HG03039 (cell line): ENCODE measurements around the gene MACF1.

Source experiments
- ATAC-seq: cut with Tn5 transposase; IDR thresholded peaks from one replicate; pipeline ENCODE4 v1.9.1; 2021; ENCODE audit warnings: mild to moderate bottlenecking, moderate library complexity; ENCODE audit not compliant: unreplicated experiment

MACF1 gene

DNA sequence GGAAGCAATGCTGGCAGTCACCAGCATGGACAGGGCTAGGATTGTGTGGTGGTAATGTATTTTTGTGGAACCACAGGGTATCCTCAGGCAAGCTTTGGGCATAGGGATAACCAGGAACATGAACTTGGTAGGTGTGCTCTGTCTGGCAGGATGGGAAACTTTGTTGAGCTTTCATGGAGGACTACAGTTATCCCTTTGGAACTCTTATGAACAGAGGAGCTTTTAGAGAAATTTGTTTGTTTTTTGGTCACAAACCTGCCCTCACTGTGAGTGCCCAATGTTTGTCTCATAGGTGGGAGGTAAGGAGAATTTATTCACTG lies 54.4 kb downstream of the MACF1 start:
- no peak for ATAC-seq

DNA sequence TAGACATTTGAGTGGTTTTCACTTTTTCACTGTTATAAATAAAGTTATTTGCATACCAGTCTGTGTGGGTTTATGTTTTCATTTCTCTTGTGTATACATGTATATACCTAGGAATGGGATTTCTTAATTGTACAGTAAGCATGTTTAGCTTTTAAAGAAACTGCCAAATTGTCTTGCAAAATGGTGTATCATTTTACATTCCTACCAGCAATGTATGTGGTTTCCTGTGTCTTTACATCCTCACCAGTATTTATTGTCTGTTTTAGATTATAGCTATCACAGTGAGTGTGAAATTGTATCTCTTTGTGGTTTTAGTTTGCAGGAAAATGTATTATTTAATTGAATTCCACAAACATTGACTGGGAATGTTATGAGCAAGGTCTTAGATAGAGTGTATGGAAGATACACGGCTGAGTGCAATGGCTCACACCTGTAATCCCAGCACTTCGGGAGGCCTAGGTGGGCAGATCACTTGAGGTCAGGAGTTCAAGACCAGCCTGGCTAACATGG lies 57.3 kb downstream of the MACF1 start:
- ATAC-seq: no peak

DNA sequence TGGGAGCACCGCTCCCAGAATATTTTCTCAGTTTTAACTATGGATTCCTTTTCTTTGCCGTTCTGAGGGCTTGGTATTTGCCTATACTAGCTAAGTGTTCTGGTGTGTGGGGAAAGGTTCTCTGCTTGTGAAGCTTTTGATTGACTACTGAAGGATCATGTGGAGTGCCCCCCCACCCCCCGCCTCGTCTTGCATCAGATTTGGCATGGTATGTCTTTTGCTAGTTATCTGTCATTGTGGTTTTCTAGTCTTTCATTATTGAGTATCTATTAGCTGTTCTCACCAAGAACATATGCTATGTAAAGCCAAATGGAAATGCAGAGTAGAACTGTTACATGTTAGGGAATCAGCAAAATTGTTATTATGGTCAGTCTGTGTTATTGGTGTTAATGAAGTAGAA lies 58.3 kb downstream of the MACF1 start:
- ATAC-seq: no peak

DNA sequence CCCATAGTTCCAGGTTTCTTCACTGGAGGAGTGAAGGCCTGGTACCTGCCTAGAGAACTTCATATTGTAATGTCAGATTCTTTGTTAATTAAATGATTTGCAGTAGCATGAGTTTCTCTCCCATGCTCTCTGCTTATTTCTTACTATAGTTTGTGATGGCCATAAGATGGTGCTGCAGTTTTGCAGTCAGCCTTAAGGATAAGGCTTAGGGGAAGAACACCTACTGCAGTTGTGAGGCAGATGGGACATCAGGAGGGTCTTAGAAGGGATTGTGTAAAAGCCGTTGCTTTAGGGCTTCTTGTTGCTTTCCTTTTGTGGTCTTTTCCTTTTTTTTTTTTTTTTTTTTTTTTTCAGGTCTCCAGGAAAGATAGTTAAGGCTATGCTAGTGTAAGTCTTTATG lies 61.8 kb downstream of the MACF1 start:
- no peak for ATAC-seq

DNA sequence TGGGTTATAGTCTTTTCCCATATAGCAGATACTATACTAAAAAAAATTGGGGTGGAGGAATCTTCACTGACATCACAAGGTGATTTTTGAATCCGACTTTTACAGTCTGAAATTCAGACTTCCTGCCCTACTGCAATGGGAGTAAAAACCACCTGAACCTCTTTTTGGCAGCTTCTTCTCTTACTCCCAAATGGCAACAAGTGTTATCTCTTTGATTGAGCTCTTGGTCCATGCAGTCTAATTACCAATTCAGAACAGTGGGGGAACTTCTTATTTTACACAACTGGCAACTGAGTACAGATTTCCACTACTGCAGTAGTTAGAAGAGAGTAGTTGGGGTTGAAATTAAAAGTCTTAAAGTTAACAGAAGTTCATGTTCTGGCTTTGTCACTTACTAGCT lies 62.3 kb downstream of the MACF1 start:
- no peak for ATAC-seq

DNA sequence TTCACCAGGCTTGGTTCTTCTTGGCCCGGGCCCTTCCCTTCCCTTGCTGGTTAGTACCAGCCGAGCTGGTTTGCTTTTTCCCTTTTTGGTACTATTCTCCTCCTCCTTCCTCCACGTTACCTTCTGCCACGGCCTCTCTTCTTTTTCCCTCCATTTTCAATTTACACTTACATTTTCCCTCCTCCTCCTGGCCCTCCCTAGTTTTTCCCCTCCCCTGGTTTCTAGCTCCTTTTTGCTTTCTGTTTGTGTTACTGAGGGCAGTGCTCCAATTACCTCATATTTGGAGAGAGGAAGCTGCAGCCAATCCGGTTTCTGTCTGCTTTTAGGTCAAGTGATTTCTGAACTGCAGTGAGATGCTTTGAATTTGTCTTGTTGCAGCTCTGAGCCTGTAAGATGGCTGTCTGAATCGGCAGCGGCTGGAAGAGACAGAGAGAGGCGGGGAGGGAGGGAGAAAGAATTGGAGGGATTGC lies 63.7 kb downstream of the MACF1 start:
- ATAC-seq: no peak

DNA sequence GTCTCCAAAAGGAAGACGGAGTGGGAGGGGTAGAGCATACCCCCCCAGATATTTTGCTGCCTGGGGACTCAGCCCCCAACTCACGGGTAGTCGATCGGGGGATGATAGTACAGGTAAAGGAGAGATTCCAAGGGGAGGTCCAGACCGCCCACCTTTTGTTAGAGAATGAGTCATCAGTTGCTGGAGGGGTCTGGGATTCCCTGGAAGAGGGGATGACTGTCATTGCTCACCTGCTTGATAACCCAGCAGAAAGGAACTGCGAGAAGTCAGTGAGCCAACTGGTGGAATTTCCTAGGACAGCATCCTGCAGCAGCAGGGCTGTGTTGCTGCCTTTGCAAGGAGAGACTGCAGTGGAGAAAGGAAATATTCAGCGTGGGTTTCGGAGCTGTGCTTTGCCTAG lies 64.4 kb downstream of the MACF1 start:
- no peak for ATAC-seq

DNA sequence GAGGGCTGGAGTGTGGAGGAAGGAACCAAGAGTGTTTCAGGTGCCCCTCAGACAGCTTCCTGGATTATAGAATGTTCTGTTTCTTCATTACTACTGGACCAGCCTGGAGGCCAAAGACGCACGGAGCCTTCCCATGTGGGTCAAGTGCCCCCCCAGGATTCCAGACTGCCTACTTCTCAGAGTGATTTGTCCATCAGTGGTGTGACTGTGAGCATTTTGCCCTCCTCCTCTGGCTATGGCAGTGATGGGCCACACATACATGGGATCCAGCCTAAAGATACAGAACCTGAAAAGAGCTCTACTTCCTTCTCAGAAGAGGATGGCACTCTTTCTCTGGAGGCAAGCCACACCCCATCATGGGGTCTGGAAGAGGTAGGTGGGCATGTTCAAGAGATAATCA lies 64.9 kb downstream of the MACF1 start:
- ATAC-seq: no peak

DNA sequence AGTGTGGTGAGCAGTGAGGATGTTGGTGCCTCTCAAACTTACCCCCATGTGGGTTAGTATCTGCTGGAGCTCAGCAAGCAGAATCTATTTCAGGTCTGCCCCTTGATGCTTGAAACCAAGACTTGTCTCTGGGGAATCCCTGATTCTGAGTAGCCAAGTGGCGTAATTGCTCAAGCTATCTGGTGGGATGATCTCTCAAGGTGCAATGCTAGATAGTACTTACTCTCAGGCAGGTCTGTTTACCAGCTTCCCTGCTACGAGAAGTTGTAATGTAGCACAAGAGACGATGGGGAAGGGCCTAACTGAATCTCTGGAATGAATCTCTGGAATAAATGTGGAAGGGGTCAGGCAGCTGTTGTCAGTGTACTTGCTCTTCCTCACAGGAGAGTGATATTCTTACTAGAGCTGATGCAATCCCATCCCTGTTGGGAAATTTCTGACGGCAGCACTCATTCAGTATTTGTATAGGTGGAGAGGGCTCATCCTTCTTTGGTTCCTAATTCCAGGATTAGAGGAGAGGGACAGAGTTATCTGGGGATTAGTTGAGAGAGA lies 65.4 kb downstream of the MACF1 start:
- ATAC-seq: no peak

DNA sequence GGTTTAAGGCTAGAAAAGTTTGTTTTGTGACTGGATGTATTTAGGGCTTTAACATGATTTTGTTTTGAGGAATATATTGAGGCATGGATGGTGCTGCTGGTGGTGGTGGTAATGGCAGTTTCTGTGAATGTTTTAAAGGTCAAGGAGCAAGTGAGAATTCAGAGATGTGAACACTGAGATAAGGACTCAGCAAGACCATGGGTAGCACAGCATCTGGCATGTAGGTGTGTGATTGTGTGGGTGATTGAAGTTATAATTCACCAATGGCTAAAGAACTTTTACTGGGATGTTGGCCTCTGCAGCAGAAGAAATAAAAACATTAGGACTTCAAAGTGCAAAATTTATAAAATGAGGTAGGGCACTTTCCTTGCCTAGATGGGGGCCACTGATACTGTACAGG lies 65.9 kb downstream of the MACF1 start:
- no peak for ATAC-seq

DNA sequence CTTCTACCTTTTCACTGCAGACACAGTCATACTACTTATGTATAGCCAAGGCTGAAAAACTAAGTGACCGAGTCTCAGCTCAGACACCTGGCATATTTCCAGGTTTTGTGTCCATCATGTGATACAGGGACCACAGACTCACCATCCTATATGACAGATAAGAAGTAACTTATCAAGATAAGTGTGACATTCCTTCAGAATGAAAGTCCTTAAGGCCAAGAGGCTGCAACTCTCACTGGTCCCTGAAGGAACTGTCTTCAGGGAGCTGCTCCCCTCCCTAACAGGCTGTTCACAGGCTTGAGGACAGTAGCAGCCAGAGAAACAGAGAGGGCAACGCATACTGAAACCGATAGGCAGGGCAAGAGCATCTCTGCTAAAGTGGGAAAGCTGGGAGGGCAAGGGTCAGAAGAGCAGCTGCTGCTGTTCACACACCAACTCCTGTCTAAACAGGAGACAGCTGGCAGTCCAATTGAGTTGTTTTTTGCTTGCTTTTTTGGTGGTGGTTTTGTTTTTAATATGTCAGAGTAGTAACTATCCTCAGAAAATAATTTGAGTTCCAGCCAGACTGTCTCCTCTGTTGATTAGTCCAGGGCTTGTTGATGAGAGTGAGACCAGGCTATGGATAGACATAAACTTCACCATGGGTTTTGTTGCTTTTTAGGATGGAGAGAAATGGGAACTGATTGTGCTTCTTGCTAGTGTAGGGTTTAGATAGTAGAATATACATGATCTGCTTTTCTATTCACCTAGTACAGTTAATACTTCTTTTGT lies 67.7 kb downstream of the MACF1 start:
- peak; percentile 68 for ATAC-seq

DNA sequence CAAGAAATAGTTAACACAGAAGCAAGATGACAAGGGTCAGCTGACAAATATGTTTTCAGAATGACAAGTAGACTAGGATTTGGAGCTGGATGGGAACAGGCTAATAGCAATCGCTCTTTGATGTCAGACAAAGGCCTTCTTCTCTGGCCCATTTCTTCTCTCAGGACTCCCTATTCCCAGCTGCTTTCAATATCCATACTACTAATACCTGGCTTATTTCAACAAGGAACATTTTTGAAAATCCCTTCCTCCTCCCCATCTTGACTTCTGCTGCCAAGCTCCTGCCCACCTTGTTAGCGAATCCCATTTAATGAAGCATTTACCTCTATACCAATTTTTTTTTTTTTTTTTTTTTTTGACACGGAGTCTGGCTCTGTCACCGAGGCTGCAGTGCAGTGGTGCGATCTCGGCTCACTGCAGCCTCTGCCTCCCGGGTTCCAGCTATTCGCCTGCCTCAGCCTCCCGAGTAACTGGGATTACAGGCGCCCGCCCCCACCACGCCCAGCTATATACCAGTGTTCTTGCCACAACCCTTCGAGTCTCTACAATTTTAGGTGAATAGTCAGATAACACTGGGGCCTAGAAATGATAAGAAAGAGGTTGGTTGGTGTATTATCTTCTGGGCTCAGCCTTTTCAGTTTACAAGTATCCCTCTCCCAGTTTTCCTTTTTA lies 68.4 kb downstream of the MACF1 start:
- no peak for ATAC-seq

DNA sequence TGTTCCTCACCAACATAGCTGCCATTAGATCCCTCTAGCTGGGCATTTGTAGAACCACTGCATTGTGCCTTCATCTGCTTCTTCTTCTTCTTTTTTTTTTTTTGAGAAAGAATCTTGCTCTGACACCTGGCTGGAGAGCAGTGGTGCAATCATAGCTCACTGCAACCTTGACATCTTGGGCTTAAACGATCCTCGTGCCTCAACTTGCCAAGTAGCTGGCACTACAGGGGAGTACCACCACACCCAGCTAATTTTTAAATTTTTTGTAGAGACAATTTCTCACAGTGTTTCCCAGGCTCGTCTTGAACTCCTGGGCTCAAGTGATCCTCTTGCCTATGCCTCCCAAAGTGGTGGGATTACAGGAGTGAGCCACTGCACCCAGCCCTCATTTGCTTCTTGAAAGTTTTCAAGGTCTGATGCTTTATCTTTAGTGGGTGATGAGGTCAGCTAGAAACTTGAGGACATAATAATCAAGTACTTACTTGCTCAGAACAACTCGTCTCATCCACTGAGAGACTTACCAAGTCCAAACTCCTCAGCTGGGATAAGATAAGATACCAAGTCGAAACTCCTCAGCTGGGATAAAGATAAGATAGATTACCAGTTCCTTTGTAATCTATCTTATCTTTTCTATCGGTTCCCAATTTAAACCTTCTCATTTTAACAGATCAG lies 71.5 kb downstream of the MACF1 start:
- no peak for ATAC-seq

DNA sequence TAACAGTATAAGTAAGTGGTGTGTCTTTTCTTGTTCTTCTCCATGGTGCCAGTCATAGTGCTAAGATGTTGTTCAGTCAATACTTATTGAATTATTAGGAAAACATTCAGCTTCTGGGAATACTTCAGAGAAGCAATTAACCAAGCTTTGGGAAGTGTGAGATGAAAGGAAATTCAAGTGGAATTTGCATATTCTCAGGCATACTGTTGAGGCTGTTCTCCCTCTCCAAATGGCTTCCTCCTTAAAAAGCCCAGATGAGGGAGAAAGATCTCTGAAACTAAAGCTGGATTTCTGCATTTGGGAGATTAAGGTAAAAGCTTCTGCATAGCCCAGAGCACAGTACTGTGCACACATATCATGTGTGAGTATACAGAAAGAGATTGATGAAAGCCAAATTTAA lies 73.4 kb downstream of the MACF1 start:
- ATAC-seq: no peak

DNA sequence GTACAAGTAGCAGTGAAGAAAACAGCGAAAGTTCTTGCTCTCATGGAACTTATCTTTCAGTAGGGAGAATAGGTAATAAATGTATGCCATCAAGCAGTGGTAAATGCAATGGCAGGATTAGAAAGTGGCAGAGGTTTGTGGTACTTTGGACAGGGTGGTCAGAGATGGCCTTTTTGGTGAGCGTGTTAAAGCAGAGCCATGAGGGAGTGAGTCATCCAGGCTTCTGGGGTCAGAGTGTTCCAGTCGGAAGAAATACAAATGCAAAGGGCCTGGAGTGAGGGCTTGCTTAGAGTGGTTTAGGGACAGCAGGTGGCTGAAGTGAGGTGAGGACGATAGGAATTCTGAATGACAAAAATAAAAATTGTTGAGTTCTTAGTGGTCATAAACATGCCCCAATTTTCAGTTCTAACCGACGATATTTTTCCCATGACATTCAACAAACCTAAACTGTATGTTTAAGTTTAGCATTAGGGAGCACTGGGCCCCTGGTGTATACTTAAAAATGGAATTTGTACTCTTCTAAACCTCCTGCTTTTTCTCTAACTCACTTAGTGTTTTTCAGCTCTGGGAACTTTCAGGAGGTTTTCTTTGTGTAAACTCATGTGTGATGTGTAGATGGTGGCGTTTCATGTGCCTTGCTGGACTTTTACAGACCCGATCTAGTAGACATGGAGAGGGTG lies 78.2 kb downstream of the MACF1 start:
- ATAC-seq: no peak

DNA sequence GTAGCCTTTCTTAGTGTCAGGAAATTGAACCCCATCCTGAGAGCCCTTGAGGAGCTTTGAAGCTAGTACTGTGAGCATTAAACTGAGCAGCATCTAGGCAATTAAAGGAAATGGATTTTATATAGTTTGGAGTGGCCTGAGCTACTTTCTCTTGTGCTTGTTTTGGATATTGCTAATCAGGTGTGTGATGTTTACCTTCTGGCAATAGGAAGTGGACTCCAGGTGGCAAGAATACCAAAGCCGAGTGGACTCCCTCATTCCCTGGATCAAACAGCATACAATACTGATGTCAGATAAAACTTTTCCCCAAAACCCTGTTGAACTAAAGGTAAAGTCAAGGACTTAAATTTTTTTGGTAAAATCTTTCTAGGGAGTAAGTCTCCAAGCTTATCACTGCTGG lies 79.4 kb downstream of the MACF1 start:
- ATAC-seq: no peak

DNA sequence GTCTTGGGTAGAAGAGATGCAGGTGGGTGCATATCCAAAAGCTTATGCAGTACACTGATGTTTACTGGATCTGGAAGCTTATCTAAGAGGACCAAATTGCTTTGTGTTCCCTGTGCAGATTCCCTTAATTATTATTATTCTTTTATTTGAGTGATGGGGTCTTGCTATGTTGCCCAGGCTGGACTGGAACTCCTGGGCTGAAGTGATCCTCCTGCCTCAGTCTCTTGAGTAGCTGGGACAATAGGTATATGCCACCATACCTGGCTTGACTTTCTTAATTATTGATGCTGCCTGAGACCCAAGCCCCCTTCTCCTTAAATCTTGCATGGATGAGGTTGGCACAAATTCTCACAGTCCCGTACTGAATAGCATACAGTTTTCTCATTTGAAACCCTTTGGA lies 83.0 kb downstream of the MACF1 start:
- no peak for ATAC-seq

DNA sequence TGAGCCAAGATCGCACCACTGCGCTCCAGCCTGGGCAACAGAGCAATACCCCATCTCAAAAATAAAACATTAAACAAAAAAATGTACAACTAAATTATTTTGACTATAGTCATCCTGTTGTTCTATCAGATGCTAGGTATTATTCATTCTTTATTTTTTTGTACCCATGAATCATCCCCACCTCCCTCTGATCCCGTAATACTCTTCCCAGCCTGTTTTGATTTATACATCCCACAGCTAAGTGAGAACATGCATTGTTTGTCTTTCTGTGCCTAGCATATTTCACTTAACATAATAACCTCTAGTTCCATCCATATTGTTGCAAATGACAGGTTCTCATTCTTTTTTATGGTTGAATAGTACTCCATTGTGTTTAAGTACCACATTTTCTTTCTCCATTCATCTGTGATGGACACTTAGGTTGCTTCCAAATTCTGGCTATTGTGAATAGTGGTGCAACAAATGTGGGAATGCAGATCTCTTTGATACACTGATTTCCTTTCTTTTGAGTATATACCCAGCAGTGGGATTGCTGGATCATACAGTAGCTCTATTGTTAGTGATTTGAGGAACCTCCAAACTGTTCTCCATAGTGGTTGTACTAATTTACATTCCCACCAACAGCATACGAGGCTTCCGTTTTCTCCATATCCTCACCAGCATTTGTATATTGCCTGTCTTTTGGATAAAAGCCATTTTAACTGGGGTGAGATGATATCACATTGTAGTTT lies 84.4 kb downstream of the MACF1 start:
- ATAC-seq: no peak

DNA sequence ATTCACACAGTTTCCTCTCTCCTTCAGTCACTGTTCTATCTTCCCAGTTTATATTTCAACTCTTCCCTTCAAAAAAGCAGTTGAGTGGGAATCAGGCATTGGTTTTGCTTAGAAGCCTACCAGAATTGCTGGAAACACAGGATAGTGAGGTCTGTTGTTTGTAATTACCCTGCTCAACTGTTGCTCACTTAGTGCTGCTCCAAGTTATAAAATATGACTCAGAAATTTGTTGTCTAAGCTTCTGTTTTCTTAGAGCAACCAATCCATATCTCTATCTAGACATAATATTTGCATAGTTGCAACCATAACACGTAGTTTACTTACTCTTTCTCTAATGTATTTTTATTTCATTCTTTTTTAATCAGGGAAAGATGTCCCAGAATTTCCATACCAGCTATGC lies 87.9 kb downstream of the MACF1 start:
- ATAC-seq: no peak

DNA sequence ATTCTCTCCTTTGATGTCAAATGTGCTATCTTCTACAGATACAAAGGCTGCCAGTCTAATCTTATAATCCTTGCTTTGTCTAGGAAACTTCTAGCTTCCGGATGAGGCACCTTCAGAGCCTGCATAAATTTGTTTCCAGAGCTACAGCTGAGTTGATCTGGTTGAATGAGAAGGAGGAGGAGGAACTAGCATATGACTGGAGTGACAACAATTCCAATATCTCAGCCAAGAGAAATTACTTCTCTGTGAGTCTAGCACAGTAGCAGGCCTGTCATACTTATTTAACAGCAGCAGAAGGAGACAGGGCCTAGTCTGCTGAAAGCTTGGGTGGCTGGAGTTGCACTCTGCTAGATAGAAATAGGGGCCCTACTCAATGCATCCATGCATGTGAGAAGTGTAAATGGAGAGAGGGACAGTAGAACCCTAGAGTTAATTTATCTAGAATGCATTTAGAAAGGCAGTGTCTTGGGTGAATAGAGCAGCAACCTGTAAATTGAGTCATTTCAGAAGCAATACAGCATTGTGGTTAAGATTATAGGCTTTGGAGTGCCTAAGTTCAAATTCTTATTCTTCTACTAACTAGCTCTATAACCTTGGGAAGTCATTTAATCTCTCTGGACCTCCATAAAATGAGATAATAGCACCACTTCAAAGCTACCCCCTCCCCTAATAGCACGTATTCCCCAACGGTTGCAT lies 89.0 kb downstream of the MACF1 start:
- no peak for ATAC-seq
